Mucosa of descending colon (tissue), 3 donors: ENCODE data around the gene GRAP. TPM values are rescaled to one million over a fixed set of nuclear protein-coding genes. Genes with fewer than 3 reads are reported as not detected.

ENCODE experiments used
- ATAC-seq: fragments of 200-7000 bp; cut with Tn5 transposase; one replicate; pipeline ENCODE4 v1.9.1; 2020; ENCODE audit warnings: mild to moderate bottlenecking, moderate library complexity
- DNase-seq, 3 donors: peaks; one replicate each; pipeline ENCODE4 v3.0.0-alpha.2; 2020
- H3K36me3 ChIP-seq: fragments of 200-600 bp; one replicate; pipeline ENCODE4 v1.8.0; 2021; ENCODE audit warnings: low read depth, mild to moderate bottlenecking
- H3K4me1 ChIP-seq: fragments of 200-600 bp; one replicate; pipeline ENCODE4 v1.8.0; 2021; ENCODE audit warnings: low read depth, mild to moderate bottlenecking
- H3K4me3 ChIP-seq: fragments of 200-600 bp; one replicate; pipeline ENCODE4 v1.8.0; 2021; ENCODE audit warnings: mild to moderate bottlenecking
- H3K9me3 ChIP-seq: fragments of 200-600 bp; one replicate; pipeline ENCODE4 v1.8.0; 2021; ENCODE audit warnings: mild to moderate bottlenecking
- intact Hi-C, 2 donors: fragments of 100-400 bp; cut with DNase I in 1 of 2; cut with micrococcal nuclease in 1 of 2; formaldehyde crosslinking; loops; one replicate each; pipeline versions ENCODE4 v1.11.0 to v1.11.1; 2022; cut with DNase I, micrococcal nuclease
- total RNA-seq, 3 donors: library from RNA; stranded (reverse); fragmentation: NEBNext Ultra II Directional in 2 of 3; extraction: Animal tissue kit (Norgen Biotek cat#: 25700) in 2 of 3; gene quantifications; one replicate each; pipeline versions ENCODE4 v1.2.1 to v1.2.4, GENCODE V29; 2021 to 2023
- TF ChIP-seq, protein P1 (sequence below): fragments of 200-600 bp; IDR thresholded peaks from one replicate; pipeline ENCODE4 v1.8.0; 2022; ENCODE audit warnings: antibody characterized with exemption, mild to moderate bottlenecking
- donor health status: DM: no; HTN: no; CAD: no; lungs with moderate emphysema.
- donor health status: DM: no; HTN: no; CAD: no.
- donor health status: DM: no; HTN: yes; CAD: no.

Gene GRAP
- total RNA-seq, 3 donors from 2014 or later: 1.2 to 2.5 (median 1.8) TPM

DNA sequence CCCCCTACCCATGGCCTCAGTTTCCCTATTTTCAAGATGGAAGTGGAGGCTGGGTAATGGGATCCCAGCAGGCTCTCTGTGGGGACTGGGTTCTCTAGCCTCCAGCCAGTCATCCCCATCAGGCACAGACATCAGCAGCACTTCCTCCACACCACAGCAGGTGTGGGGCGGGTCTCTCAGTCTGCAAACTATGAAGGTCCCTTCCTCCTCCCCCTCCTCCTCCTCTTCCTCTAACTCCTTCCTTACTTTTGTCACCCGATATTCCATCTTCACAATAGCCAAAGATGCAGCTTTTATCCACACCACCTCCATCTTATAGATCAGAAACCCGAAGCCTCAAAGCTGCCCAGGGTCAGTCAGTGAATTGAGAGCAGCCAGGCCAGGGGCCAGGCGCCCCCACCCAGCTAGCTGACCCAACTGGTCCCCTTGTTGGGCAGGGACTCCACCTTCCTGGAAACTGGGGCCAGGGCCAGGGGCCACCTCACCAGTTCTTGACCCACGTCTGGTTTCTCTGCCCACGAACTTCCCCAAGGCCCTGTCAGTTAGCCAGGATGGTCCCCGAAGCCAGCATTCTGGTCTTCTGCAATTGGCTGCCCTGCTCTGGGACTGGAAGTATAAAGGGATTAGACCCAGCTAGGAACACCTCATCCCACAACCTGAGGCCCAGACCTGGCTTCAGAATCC, 44.7 kb downstream of the GRAP start:
- no peak overlapping the region for H3K4me3 ChIP-seq
- no peaks in the 10 kb centered on the region for H3K9me3 ChIP-seq
- intact Hi-C loops: no loop called here
- no peak for ATAC-seq
- H3K36me3 ChIP-seq: no peaks in the 10 kb centered on the region
- TF ChIP-seq, protein P1, sequence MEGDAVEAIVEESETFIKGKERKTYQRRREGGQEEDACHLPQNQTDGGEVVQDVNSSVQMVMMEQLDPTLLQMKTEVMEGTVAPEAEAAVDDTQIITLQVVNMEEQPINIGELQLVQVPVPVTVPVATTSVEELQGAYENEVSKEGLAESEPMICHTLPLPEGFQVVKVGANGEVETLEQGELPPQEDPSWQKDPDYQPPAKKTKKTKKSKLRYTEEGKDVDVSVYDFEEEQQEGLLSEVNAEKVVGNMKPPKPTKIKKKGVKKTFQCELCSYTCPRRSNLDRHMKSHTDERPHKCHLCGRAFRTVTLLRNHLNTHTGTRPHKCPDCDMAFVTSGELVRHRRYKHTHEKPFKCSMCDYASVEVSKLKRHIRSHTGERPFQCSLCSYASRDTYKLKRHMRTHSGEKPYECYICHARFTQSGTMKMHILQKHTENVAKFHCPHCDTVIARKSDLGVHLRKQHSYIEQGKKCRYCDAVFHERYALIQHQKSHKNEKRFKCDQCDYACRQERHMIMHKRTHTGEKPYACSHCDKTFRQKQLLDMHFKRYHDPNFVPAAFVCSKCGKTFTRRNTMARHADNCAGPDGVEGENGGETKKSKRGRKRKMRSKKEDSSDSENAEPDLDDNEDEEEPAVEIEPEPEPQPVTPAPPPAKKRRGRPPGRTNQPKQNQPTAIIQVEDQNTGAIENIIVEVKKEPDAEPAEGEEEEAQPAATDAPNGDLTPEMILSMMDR: no peak
- peak in 2 of 3 donors; percentile 36 to 46 for DNase-seq
- peaks cover 39% of the 10 kb centered on the region for H3K4me1 ChIP-seq

DNA sequence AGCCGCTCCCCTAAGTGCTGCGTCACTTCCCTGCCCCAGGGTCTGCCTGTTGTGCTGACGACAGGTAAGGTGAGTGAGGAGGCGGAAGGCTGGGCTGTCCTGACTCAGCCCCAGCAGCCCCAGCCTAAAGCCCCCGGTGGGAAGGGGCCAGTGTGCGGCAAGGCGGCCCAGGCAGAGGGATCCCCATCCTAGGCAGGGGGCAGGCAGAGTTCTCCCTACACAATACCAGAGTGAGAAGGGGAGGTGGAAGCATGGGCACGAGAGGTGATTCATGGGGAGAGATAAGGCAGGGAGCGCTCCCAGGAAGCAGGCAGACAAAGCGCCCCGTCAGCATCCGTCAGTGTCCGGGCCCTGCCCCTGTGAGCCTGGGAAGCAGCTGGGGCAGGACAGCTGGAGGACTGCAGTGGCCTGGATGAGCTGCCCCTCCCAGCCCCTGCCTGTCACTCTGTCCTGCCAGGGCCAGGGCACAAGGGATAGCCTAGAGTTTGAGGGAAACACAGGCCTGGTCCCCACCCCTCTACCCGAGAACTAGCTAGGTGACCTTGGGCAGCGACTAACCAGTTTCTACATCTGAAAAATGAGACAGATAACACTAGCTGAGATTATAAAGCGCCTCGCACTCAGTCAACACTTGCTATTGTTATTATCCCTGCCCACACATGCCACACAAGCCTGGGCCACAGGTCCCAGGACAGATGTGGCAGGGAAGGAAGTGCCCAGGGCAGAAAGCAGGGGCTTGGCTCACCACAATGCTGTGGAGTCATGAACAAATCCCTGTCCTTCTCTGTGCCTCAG, 46.0 kb downstream of the GRAP start:
- Histone ChIP-seq H3K4me1 (peaks cover 44% of the 10 kb centered on the region), H3K4me3 (no peak overlapping the region), H3K9me3 (no peaks in the 10 kb centered on the region), H3K36me3 (no peaks in the 10 kb centered on the region)
- ATAC-seq (peak; percentile 38), DNase-seq (peak in 2 of 3 donors; percentile 61 to 71)
- intact Hi-C loops: no loop called here
- TF ChIP-seq, protein P1: no peak

DNA sequence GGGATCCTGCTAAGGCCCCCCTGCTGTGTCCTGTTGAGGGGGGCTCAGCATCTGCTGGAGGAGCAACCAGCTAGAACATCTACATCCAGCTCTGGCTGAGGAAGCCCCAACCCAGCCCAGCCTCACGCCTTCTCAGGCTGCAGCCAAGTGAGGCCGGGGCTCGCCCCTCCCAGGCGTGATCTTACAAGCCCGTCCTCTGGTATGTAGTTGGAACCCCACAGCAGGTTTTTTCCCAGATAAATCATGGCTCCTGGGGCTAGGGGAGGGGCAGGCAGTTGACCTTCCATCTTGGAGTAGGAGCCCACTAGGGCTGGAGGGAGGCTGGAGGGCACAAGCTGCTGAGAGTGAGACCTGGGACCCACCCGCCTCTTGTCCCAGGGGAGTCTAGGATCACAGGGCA, 46.8 kb downstream of the GRAP start:
- TF ChIP-seq, protein P1: no peak
- no peak for ATAC-seq
- Histone ChIP-seq H3K36me3 (no peaks in the 10 kb centered on the region), H3K9me3 (no peaks in the 10 kb centered on the region), H3K4me3 (no peak overlapping the region), H3K4me1 (peaks cover 42% of the 10 kb centered on the region)
- intact Hi-C loops: no loop called here
- peak in 2 of 3 donors; percentile 27 to 29 for DNase-seq

DNA sequence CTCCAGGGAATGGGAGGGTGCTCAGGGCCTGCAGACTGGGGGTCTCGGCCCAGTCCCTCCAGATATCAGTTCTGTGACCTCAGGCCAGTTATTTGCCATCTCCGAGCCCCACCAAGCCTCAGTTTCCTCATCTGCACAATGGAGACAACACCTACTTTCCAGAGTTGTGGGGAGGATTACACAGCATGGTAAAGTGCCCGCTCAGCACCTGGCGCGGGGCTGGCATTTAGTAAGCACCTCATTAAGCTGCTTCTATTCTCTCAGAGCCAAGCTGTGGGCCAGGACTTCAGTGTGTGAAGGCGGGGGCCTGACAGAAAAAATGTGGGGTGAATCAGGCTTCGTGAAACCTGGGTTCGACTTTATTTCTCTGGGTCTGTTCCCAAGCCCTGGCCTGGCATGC, 47.4 kb downstream of the GRAP start:
- H3K36me3 ChIP-seq: no peaks in the 10 kb centered on the region
- intact Hi-C loops: no loop called here
- H3K4me1 ChIP-seq: peaks cover 43% of the 10 kb centered on the region
- ATAC-seq: no peak
- H3K4me3 ChIP-seq: no peak overlapping the region
- TF ChIP-seq, protein P1: no peak
- DNase-seq: peak in 1 of 3 donors; percentile 22
- no peaks in the 10 kb centered on the region for H3K9me3 ChIP-seq

DNA sequence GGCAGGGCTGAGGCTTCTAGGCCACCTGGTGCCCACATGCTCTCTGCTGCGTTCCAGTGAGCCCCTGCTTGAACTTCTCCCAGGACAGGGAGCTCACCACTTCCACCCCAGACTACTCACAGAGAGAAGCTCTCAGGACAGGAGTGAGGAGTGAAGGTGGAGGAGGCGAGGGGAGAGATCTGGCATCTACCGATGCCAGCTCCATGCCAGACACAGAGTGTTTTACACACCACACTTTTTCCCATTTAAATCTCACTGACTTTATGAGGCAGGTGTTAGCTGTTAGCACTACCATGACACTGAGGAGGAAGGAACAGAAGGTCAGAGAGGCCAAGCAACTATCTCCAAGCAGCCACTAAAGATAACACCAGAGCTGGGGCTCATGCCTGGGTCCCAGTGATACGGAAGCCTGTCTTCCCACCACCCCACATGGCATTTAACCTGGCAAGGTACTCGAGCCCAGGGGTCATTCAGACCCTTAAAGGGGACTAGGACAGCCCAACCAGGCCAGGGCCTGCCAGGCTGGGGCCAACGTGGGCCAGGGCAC, 49.0 kb downstream of the GRAP start:
- peak; percentile 72 for ATAC-seq
- peak in 2 of 3 donors; percentile 37 to 46 for DNase-seq
- TF ChIP-seq, protein P1: no peak

More for the DNA sequence above, 49.0 kb downstream of the GRAP start:
- intact Hi-C loops: no loop called here
- no peaks in the 10 kb centered on the region for H3K36me3 ChIP-seq
- no peaks in the 10 kb centered on the region for H3K9me3 ChIP-seq
- no peak overlapping the region for H3K4me3 ChIP-seq
- H3K4me1 ChIP-seq: peaks cover 46% of the 10 kb centered on the region
